ENCODE data around the gene TUBA4A.

The TUBA4A gene

GRCh38 chr2:219209236-219210195 lies 44.2 kb downstream of the TUBA4A start:
- H3K4me3 ChIP-seq (ENCODE audit: low read depth, low read length): no peak overlapping the region
- TF ChIP-seq CTCF (IDR thresholded peaks at IDR 0.05; ENCODE audit: borderline replicate concordance, insufficient read depth, low read depth, low read length): no peak

- no peak for TF ChIP-seq CTCF (IDR thresholded peaks at IDR 0.05; ENCODE audit: borderline replicate concordance, insufficient read depth, low read depth, low read length)
- no peak overlapping the region for H3K4me3 ChIP-seq (ENCODE audit: low read depth, low read length)
Observed at GRCh38 chr2:219207884-219208740, 45.6 kb downstream of the TUBA4A start.

DNA sequence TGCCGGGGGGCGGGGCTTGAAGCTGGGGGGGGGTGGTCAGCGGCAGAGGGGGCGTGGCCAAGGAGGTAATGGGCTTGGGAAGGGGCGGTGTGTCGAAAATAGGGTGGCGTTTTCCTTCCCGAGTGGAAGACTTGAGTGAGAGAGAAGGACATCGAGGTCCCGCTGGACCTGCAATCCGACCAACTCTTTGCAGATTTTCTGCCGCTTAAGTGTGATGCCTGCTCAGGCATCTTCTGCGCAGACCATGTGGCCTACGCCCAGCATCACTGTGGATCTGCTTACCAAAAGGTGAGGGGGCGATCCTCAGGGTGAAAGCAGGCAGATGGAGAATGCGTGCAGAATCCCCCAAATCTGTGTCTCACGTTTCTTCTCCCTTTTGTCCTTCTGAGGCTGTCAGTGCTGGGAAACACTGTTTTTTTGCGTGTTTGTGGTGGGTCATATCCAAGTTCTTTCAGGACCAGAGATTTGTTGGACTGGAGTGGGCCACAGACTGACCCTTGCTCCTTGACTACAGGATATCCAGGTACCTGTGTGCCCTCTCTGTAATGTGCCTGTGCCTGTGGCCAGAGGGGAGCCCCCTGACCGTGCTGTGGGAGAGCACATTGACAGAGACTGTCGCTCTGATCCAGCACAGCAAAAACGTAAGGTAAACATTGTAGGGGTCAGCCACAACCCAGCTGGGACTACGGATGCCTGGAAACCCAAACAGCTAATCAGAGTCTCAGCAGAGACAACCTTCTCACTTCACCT lies 46.4 kb downstream of the TUBA4A start:
- H3K4me3 ChIP-seq (ENCODE audit: low read depth, low read length): peak overlapping the region; percentile 62
- no peak for TF ChIP-seq CTCF (IDR thresholded peaks at IDR 0.05; ENCODE audit: borderline replicate concordance, insufficient read depth, low read depth, low read length)

DNA sequence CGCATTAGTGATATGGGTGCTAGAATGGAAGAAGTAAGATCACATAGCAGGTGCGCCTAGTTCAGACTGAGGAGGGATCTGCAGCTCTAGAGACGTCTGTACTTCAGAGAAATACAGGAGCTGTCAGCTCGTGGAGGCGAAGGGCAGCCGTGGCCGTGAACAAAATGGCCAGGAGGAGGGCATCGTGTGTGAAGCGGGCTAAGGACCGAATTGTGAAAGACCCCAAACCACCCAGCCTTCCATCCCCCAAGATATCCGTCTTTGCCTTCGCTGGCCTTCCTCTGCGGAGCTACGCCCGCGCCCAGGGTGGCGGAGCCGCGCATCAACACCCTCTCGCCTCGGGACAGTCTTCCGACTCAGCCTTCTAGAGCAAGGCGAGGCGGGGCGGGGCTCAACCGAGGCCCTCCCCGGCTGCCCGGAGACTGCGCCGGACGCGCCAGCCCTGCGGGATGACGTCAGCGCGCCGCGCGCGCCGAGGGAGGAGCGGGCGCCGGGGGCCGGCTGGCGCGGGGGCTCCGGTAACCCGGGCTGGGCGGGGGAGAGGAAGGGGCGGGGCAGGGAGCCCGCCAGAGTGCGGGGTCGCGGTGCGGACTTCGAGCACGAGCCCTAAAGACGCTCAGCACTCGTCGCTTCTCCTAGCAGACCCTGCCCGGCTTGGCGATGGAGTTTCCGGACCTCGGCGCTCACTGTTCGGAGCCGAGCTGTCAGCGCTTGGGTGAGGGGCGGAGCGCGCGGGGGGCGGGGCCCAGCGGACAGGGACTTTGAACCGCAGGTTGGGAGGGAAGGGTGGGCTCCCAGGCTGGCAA lies 47.2 kb downstream of the TUBA4A start, which contains the start of gene ZFAND2B:
ZFAND2B (plus strand) TSS at position 455 of the 806 bp plus-strand sequence; CDS start at position 661, 206 bp downstream.
- peak within 1 kb of the TSS; percentile 62 for H3K4me3 ChIP-seq (ENCODE audit: low read depth, low read length)
- TF ChIP-seq CTCF (IDR thresholded peaks at IDR 0.05; ENCODE audit: borderline replicate concordance, insufficient read depth, low read depth, low read length): peak; percentile 12; the same call in 1 of the 2 replicates

DNA sequence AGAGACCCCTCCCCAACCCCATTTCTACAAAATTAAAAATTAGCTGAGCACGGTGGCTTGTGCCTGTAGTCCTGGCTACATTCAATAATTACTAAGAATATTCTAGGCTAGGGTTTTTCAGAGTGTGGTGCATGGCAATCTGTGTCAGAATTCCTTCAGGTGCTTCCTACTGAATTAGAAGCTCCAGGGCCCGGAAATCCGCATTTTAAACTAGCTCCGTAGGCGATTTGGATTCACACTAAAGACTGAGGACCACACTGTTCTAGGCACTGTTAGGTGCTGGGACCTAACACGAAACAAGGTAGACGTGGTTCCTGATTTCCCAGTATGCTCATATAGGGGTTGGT lies 47.8 kb downstream of the TUBA4A start:
- H3K4me3 ChIP-seq (ENCODE audit: low read depth, low read length): peak overlapping the region; percentile 62
- no peak for TF ChIP-seq CTCF (IDR thresholded peaks at IDR 0.05; ENCODE audit: borderline replicate concordance, insufficient read depth, low read depth, low read length)

DNA sequence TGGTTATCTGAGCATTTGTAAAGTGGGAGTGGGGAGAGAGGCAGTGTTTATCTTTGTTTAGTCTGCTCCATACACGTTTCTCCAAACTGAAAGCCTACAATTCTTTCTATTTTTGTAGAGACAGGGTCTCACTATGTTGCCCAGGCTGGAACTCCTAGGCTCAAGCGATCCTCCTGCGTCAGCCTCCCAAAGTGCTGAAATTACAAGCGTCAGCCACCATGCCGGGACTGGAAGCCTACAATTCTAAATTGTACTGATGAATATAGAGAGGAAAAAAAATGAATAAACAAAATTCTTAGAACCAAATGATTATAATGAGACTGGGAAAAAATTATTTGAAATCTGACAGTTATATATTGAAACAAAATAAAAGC lies 48.6 kb downstream of the TUBA4A start:
- H3K4me3 ChIP-seq (ENCODE audit: low read depth, low read length): no peak overlapping the region
- no peak for TF ChIP-seq CTCF (IDR thresholded peaks at IDR 0.05; ENCODE audit: borderline replicate concordance, insufficient read depth, low read depth, low read length)
